Measurements from ENCODE around the gene SLC35B1.
"Not testable (repeated sequence)": the region's sequence is repeated elsewhere in the genome, so short reads cannot be mapped to it uniquely, and the experiment has no call there.

Gene SLC35B1

DNA sequence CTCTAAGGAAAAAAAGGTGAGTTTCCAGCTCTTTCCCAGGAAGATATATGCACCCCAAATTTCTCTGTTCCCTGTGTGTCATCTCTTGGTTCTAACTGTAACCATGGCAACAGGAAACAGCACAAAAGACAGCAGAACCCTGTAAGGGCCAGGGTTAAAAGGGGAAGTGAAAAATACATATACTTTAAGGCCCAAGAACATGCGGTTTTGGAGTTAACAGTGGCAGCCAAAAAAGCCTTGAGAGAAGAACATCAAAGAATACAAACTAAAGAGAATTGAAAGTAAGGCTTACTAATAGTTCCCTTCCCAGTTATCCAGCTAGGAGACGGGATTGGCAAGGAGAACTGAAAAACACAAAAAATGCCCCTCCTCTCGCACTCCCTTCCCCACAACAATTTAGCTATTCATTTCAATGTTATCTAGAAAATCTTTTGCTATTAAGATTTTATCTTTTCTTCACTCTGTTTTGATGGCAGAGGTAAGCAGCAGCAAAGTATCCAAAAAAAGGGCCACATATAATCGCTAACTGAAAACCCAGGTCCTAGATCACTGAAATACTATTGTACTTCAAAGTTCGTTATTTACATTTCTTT lies 31.4 kb downstream of the SLC35B1 start:
- TF ChIP-seq SPI1 (IDR thresholded peaks at IDR 0.05; ENCODE audit: borderline replicate concordance, low read depth), result peak; percentile 100
- TF ChIP-seq, protein P1, sequence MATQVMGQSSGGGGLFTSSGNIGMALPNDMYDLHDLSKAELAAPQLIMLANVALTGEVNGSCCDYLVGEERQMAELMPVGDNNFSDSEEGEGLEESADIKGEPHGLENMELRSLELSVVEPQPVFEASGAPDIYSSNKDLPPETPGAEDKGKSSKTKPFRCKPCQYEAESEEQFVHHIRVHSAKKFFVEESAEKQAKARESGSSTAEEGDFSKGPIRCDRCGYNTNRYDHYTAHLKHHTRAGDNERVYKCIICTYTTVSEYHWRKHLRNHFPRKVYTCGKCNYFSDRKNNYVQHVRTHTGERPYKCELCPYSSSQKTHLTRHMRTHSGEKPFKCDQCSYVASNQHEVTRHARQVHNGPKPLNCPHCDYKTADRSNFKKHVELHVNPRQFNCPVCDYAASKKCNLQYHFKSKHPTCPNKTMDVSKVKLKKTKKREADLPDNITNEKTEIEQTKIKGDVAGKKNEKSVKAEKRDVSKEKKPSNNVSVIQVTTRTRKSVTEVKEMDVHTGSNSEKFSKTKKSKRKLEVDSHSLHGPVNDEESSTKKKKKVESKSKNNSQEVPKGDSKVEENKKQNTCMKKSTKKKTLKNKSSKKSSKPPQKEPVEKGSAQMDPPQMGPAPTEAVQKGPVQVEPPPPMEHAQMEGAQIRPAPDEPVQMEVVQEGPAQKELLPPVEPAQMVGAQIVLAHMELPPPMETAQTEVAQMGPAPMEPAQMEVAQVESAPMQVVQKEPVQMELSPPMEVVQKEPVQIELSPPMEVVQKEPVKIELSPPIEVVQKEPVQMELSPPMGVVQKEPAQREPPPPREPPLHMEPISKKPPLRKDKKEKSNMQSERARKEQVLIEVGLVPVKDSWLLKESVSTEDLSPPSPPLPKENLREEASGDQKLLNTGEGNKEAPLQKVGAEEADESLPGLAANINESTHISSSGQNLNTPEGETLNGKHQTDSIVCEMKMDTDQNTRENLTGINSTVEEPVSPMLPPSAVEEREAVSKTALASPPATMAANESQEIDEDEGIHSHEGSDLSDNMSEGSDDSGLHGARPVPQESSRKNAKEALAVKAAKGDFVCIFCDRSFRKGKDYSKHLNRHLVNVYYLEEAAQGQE (IDR thresholded peaks at IDR 0.05; ENCODE audit: insufficient replicate concordance, low read depth), result no peak
- Histone ChIP-seq H3K27me3 (ENCODE audit: insufficient read depth, poor library complexity, severe bottlenecking) (no peaks in the 10 kb centered on the region), H3K27ac (replicated peaks) (peak overlapping the region; percentile 88), H3K4me3 (replicated peaks; ENCODE audit: insufficient read depth, low read length) (peak overlapping the region; percentile 76)
- peak; percentile 85 to 86 for DNase-seq (ENCODE audit: low read depth in 1 of 2, low spot score in 1 of 2)

GRCh38 chr17:49674507-49674906 lies 33.3 kb downstream of the SLC35B1 start:
- no peak for TF ChIP-seq SPI1 (IDR thresholded peaks at IDR 0.05; ENCODE audit: borderline replicate concordance, low read depth)
- TF ChIP-seq CTCF (IDR thresholded peaks at IDR 0.05; ENCODE audit: insufficient read depth, low read length), result no peak
- TF ChIP-seq GABPA (IDR thresholded peaks at IDR 0.05; ENCODE audit: low read depth), result no peak
- TF ChIP-seq POLR2AphosphoS5 (IDR thresholded peaks at IDR 0.05; ENCODE audit: low read depth), result no peak
- TF ChIP-seq, protein P1 (IDR thresholded peaks at IDR 0.05; ENCODE audit: insufficient replicate concordance, low read depth), result no peak
- H3K27ac ChIP-seq (replicated peaks), result no peak overlapping the region; the same call in 1 of the 2 replicates
- no peak overlapping the region for H3K4me3 ChIP-seq (replicated peaks; ENCODE audit: insufficient read depth, low read length)
- H3K27me3 ChIP-seq (ENCODE audit: insufficient read depth, poor library complexity, severe bottlenecking), result no peaks in the 10 kb centered on the region
- DNase-seq (ENCODE audit: low read depth in 1 of 2, low spot score in 1 of 2), result no peak

DNA sequence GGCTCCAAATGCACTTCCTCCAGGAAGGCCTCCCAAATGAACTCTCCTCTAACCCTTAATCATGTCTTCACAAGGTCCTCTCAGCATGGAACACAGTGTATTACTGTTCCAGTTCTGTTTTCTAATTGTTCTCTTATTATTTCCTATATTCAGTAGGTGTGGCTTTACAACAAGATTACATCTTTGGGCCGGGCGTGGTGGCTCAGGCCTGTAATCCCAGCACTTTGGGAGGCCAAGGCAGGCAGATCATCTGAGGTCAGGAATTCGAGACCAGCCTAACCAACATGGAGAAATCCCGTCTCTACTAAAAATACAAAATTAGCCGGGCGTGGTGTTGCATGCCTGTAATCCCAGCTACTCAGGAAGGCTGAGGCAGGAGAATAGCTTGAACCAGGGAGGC lies 34.1 kb downstream of the SLC35B1 start:
- not testable (repeated sequence) for H3K27me3 ChIP-seq (ENCODE audit: insufficient read depth, poor library complexity, severe bottlenecking); DNase-seq (ENCODE audit: low read depth in 1 of 2, low spot score in 1 of 2); H3K4me3 ChIP-seq (replicated peaks; ENCODE audit: insufficient read depth, low read length); H3K27ac ChIP-seq (replicated peaks)

DNA sequence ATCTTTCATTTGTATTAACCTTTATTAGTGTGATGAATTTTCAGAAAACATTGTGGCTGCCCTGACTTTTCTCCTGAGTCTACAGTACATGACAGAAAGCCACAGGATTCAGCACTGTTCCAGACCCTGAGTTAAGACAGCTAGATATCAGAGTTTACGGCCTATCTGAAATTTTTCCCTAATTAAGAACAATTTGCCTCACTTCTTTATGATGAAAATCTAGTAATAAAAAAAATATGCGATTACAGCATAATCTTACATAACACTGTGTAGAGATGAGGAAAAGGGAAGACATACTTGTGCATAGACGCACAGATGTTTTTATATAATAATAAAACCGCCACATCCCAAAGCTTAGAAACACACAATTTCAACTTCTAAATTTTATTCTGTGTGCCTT lies 37.1 kb downstream of the SLC35B1 start:
- no peak overlapping the region for H3K27ac ChIP-seq (replicated peaks)
- no peak for TF ChIP-seq GABPA (IDR thresholded peaks at IDR 0.05; ENCODE audit: low read depth)
- TF ChIP-seq SPI1 (IDR thresholded peaks at IDR 0.05; ENCODE audit: borderline replicate concordance, low read depth), result no peak
- TF ChIP-seq CTCF (IDR thresholded peaks at IDR 0.05; ENCODE audit: insufficient read depth, low read length), result no peak
- TF ChIP-seq POLR2AphosphoS5 (IDR thresholded peaks at IDR 0.05; ENCODE audit: low read depth), result no peak
- TF ChIP-seq, protein P1 (IDR thresholded peaks at IDR 0.05; ENCODE audit: insufficient replicate concordance, low read depth), result no peak
- DNase-seq (ENCODE audit: low read depth in 1 of 2, low spot score in 1 of 2), result no peak
- no peak overlapping the region for H3K4me3 ChIP-seq (replicated peaks; ENCODE audit: insufficient read depth, low read length)
- no peaks in the 10 kb centered on the region for H3K27me3 ChIP-seq (ENCODE audit: insufficient read depth, poor library complexity, severe bottlenecking)

Data from HL-60 (cell line).